ENCODE results near the gene DNER.
"Not testable (repeated sequence)": the region's sequence is repeated elsewhere in the genome, so short reads cannot be mapped to it uniquely, and the experiment has no call there.

DNER gene

DNA sequence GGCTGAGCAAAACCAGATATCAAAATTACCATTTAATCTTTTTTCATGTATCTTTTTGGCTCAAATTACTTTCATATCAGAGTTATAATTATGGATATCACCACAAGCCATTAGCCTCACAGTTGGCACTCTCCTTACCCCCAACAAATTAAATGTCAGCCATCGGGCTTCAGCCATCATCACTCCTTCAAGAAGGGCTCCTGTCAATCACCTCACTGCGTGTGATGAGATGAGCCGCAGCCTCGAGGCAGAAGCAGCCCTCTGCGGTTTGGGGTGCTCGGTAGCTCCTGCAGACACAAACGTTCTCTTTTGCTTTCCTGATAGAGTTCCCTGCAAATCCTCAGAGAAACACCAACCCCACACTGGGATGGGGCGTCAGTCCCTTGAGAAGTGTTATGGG is 94.1 kb downstream of the DNER start:
- CTCF ChIA-PET = no interaction called here
- TF ChIP-seq, protein P1, sequence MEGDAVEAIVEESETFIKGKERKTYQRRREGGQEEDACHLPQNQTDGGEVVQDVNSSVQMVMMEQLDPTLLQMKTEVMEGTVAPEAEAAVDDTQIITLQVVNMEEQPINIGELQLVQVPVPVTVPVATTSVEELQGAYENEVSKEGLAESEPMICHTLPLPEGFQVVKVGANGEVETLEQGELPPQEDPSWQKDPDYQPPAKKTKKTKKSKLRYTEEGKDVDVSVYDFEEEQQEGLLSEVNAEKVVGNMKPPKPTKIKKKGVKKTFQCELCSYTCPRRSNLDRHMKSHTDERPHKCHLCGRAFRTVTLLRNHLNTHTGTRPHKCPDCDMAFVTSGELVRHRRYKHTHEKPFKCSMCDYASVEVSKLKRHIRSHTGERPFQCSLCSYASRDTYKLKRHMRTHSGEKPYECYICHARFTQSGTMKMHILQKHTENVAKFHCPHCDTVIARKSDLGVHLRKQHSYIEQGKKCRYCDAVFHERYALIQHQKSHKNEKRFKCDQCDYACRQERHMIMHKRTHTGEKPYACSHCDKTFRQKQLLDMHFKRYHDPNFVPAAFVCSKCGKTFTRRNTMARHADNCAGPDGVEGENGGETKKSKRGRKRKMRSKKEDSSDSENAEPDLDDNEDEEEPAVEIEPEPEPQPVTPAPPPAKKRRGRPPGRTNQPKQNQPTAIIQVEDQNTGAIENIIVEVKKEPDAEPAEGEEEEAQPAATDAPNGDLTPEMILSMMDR (conservative IDR thresholded peaks at IDR 0.05; ENCODE audit: low read depth) = no peak
- no peak for DNase-seq (ENCODE audit: low spot score)
- POLR2A ChIA-PET (ENCODE audit: low non-redundant PET) = no interaction called here
- no peak overlapping the region for H3K27ac ChIP-seq

DNA sequence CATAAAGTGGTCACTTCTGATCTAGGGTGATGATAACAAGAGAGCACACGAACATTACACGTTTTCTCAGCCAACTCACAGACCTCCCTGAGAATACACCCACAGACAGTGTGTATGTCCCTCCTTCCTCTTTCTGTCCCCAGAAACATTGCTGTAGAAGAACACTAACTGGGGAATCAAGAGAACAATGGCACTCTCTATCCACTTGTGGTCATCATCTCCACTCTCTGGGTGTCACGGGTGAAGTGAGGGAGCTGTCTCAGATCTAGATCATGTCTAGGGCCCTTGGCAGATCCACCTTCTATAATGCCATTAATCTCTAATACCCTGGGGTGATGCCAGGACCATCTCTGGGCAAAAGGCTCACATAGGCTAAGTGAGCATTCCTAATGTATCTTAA is 97.9 kb downstream of the DNER start:
- TF ChIP-seq, protein P1 (conservative IDR thresholded peaks at IDR 0.05; ENCODE audit: low read depth) = no peak
- ChIA-PET POLR2A (ENCODE audit: low non-redundant PET) (no interaction called here), CTCF (no interaction called here)
- no peak for DNase-seq (ENCODE audit: low spot score)
- H3K27ac ChIP-seq = no peak overlapping the region

DNA sequence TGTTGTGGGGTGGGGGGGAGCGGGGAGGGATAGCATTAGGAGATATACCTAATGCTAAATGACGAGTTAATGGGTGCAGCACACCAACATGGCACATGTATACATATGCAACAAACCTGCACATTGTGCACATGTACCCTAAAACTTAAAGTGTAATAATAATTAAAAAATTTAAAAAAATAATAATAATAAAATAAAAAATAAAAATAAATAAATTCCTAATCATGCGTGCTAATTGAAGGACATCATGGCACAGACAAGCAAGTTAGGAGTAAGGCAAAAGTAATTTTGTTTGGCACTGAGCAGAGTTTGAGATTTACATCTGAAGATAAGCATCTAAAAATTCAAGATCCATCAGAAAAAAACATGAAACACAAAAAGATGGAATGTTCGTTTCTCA is 100.3 kb downstream of the DNER start:
- CTCF ChIA-PET = interaction anchor here (1.0 kb wide), 1 partner anchor 26 kb away, joined by 3 read pairs; no protein-coding TSS in a partner anchor
- POLR2A ChIA-PET (ENCODE audit: low non-redundant PET); H3K27ac ChIP-seq; DNase-seq (ENCODE audit: low spot score): not testable (repeated sequence)

DNA sequence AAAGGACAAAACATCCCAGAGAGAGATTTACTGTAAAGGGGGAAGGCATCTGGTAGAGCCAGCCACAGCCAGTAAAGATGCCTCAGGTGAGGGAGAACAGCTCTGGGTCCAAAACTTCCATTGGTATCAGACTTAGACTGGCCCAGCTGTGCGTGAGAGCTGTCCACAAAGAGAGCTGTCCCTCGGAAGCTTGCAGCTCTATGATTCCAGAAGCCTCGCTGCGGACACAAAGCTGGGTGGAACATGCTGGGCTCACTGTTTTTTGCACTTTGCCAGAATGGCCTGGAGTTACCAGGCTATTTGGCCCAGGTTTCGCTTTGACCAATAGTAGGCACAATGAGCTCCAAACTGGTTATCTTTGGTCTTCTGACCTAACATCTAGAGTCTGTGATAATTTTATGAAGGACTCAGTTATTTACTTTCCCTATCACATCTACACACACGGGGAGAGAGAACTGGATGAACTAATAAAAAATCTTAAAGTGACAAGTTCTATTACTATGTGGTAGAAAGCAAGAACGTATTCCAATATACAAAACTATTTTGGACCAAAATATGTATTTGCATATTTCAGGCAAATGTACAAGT is 101.9 kb downstream of the DNER start:
- ChIA-PET CTCF (no interaction called here), POLR2A (ENCODE audit: low non-redundant PET) (no interaction called here)
- no peak overlapping the region for H3K27ac ChIP-seq
- TF ChIP-seq, protein P1 (conservative IDR thresholded peaks at IDR 0.05; ENCODE audit: low read depth) = no peak
- DNase-seq (ENCODE audit: low spot score) = no peak

DNA sequence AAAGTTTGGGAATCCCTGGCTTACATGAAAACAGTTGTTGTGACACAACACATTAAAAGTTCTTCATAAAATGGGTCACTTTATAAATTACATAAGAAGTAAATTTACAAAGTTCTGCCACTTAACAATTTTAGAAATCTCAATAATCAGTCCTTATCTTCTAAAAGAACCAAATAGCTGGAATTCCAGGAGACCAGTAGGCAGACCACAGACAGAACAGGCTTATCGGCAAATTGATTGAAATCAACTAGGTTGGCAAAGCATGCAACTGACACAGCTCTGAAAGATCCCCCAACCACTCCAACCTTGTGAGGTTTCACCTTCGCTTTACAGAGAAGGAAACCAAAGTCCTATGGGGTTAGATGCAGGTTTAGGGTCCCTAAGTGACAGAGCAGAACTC is 103.0 kb downstream of the DNER start:
- POLR2A ChIA-PET (ENCODE audit: low non-redundant PET) = no interaction called here
- DNase-seq (ENCODE audit: low spot score) = no peak
- TF ChIP-seq, protein P1 (conservative IDR thresholded peaks at IDR 0.05; ENCODE audit: low read depth) = no peak
- no peak overlapping the region for H3K27ac ChIP-seq
- CTCF ChIA-PET = no interaction called here

DNA sequence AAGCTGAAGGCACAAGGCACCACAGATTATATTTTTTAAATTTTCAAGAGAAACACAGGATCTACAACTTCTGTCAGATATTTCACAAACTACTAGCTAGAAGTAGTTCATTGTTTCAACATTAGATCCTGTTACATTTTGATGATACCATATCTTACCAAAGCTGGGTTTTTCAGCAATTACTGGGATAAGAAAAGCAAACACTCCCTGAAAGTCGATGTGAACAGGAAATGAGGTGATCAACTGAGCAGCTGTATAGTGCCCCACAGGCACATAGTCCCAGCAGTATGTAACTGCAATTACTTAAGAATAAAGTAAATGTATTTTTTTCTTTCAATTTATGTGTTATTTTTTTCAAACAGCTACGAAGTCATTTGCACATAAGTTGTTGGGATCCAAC is 103.5 kb downstream of the DNER start:
- no peak overlapping the region for H3K27ac ChIP-seq
- TF ChIP-seq, protein P1 (conservative IDR thresholded peaks at IDR 0.05; ENCODE audit: low read depth) = no peak
- no peak for DNase-seq (ENCODE audit: low spot score)
- POLR2A ChIA-PET (ENCODE audit: low non-redundant PET) = no interaction called here
- CTCF ChIA-PET = no interaction called here

DNA sequence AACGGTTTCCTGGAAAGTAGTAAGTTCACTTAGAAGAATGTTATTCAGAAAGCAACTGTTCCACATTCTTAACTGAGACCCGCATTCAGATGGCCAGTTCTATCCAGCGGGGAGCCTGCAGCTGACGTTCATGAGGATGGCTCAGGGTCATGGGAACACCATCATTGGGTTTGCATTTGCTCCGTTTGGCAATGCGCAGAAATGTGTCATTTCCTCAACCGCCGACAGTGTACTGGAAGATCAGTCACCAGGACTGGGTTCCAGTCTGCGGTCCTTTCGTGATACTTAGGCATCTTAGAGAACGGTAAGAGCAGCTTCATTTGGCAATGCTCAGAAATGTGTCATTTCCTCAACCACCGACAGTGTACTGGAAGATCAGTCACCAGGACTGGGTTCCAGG is 104.0 kb downstream of the DNER start:
- DNase-seq (ENCODE audit: low spot score) = no peak
- ChIA-PET POLR2A (ENCODE audit: low non-redundant PET) (no interaction called here), CTCF (no interaction called here)
- no peak overlapping the region for H3K27ac ChIP-seq
- TF ChIP-seq, protein P1 (conservative IDR thresholded peaks at IDR 0.05; ENCODE audit: low read depth) = no peak

All from RWPE1 (cell line).